Left kidney (tissue), 2 donors: ENCODE results near the gene RAG1. TPM values are rescaled to one million over a fixed set of nuclear protein-coding genes. Genes with fewer than 3 reads are reported as not detected.

Source experiments
- DNase-seq: peaks from one replicate; pipeline ENCODE4 v3.0.0-alpha.2; 2013
- polyA plus RNA-seq: library from polyadenylated mRNA; unstranded; fragments of 120-200 nt; gene quantifications from one replicate; pipeline ENCODE4 v1.2.1, GENCODE V29; 2013; ENCODE audit not compliant: insufficient read length

The RAG1 gene
- polyA plus RNA-seq, 1 donor: 2.8 TPM

GRCh38 chr11:36588099-36588498, 20.3 kb downstream of the RAG1 start:
- DNase-seq: no peak

- DNase-seq: no peak
These were observed 22.7 kb downstream of the RAG1 start for GRCh38 chr11:36590513-36590912.

- DNase-seq: no peak
These were observed 23.6 kb downstream of the RAG1 start for GRCh38 chr11:36591433-36591832.

- peak; percentile 95 for DNase-seq
These were observed 26.6 kb downstream of the RAG1 start, which contains the start of gene IFTAP for GRCh38 chr11:36594316-36594989. IFTAP (plus strand) TSS chr11:36594502; CDS start chr11:36610104, 15,602 bp downstream.

- DNase-seq: no peak
These were observed 29.1 kb downstream of the RAG1 start for GRCh38 chr11:36596880-36597279.

- DNase-seq: no peak
These were observed 30.2 kb downstream of the RAG1 start, which contains the start of gene RAG2 for GRCh38 chr11:36598051-36598450. RAG2 (minus strand) TSS chr11:36598236; CDS start chr11:36594168, 4,068 bp downstream.

GRCh38 chr11:36600180-36600579, 32.4 kb downstream of the RAG1 start:
- DNase-seq: no peak

- DNase-seq: no peak
These were observed 33.3 kb downstream of the RAG1 start for GRCh38 chr11:36601155-36601554.

- DNase-seq: no peak
These were observed 34.3 kb downstream of the RAG1 start for GRCh38 chr11:36602135-36602534.

- no peak for DNase-seq
These were observed 37.7 kb downstream of the RAG1 start for GRCh38 chr11:36605221-36606216.

- DNase-seq: no peak
These were observed 40.8 kb downstream of the RAG1 start for GRCh38 chr11:36608491-36609199.

GRCh38 chr11:36609383-36609782, 41.6 kb downstream of the RAG1 start:
- no peak for DNase-seq

GRCh38 chr11:36615826-36616225, 48.0 kb downstream of the RAG1 start:
- no peak for DNase-seq

- DNase-seq: no peak
These were observed 49.9 kb downstream of the RAG1 start for GRCh38 chr11:36617543-36618362.

- no peak for DNase-seq
These were observed 50.7 kb downstream of the RAG1 start for GRCh38 chr11:36618363-36619047.

GRCh38 chr11:36619502-36619901, 51.7 kb downstream of the RAG1 start:
- no peak for DNase-seq

GRCh38 chr11:36620246-36620645, 52.4 kb downstream of the RAG1 start:
- no peak for DNase-seq

GRCh38 chr11:36622431-36623136, 54.8 kb downstream of the RAG1 start:
- no peak for DNase-seq

- no peak for DNase-seq
These were observed 55.7 kb downstream of the RAG1 start for GRCh38 chr11:36623494-36623893.

GRCh38 chr11:36627006-36627405, 59.2 kb downstream of the RAG1 start:
- no peak for DNase-seq
